ENCODE measurements around the gene NAPB.

GRCh38 chr20:23413862-23414422 is 7.3 kb downstream of the NAPB start:
- TF ChIP-seq EZH2phosphoT487 (IDR thresholded peaks at IDR 0.05; ENCODE audit: insufficient read depth, low read depth), result no peak
- TF ChIP-seq EZH2 (IDR thresholded peaks at IDR 0.05; ENCODE audit: insufficient read depth, poor library complexity, severe bottlenecking), result no peak

All from GM23248 (cell line).